HG03460 (cell line): ENCODE results near the gene TMPRSS13.

Experiments used
- ATAC-seq: cut with Tn5 transposase; IDR thresholded peaks from one replicate; pipeline ENCODE4 v1.9.1; 2021; ENCODE audit not compliant: unreplicated experiment

Gene TMPRSS13

GRCh38 chr11:117914398-117914761 lies 14.8 kb downstream of the TMPRSS13 start:
- ATAC-seq: no peak

GRCh38 chr11:117913736-117914397 lies 15.3 kb downstream of the TMPRSS13 start:
- no peak for ATAC-seq

GRCh38 chr11:117912497-117912896 lies 16.7 kb downstream of the TMPRSS13 start:
- no peak for ATAC-seq

GRCh38 chr11:117911694-117912093 lies 17.5 kb downstream of the TMPRSS13 start:
- no peak for ATAC-seq

- ATAC-seq: no peak
Measured at GRCh38 chr11:117910941-117911655, 18.1 kb downstream of the TMPRSS13 start.

DNA sequence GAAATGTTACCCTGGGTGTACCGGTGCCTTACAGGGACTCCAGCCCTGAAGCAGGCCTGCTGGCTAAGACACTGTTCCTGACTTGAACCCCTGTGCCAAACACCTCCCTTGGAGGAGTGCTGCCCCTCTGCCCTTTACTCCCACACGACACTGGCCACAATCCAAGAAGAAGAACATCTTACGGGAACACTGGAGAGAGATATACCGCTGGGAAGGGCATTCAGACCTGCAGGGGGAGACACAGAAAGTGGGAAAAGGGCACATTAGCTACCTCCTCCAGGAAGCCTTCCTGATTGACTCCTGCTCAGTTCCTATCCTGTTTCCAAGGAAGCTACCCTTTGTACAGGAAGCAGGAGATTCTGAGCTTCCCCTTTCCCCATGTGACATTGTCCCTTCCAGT lies 18.7 kb downstream of the TMPRSS13 start:
- no peak for ATAC-seq

DNA sequence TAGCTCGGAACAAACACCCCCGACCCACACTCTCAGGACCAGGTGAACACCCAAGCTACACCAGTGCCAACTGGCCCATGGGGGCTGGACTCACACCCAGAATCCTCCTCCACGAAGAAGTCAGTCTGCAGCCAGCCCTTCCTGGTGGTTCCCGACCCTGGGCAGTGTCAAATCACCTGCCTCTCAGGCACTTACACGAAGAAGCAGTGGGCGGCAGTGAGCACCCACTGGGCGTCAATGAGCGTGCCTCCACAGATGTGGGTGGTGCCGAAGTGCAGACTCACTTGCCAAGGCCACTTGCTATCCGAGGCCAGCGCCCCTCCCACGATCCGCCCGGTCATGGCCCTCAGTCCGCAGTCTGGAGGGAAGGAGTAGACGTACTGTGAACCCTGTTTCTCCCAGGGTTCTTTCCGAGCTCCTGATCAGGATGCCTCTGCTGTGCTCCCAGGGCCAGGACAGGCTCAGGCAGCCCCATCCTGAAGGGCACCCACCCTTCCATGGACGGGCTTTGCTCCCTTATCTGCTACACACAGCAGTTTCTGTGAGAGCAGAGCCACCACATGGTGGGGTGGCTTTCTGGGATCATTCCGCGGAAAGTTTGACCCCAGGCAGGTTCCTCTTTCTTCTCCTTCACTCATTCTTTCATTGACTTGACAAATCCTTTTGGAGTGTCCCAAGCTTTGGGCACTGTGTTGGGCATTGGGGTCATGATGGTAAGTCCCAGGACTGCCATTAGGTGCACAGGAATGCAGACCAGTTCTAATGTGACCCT lies 19.4 kb downstream of the TMPRSS13 start:
- ATAC-seq: no peak

GRCh38 chr11:117908959-117909610 lies 20.1 kb downstream of the TMPRSS13 start:
- ATAC-seq: no peak

DNA sequence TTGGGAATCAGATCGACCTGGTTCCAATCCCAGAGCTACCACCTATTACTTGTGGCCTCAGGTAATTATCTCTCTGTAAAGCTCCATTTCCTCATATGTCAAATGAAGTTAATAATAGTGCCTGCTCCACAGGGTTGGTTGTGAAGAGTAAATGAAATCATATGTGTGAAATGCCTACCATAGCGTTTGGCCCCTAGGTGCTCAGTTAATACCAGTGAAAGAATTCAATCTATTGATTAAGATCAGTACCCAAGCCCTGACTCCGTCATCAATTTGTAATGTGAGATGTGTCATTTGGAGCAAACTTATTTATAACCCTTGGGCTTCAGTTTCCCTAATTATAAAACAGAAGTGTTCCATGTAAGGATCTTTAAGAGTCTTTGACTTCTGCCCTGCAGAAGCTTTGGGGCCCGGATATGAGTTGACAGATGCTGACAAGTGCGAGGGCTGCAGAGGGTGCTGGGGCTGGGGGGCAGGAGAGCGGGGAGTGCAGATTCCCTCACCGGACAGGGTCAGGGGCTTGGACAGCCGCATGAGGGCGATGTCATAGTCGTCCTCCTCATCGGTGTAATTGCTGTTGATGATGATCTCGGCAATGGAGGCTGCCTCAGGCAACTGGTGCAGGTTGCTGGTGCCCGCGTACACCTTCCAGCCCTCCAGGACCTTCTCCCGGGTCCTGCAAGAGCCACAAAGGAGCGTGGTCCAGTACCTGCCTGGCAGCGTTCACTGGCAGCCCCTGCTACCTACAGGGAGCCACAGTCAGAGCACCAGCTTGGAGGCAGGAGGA lies 20.9 kb downstream of the TMPRSS13 start:
- no peak for ATAC-seq

DNA sequence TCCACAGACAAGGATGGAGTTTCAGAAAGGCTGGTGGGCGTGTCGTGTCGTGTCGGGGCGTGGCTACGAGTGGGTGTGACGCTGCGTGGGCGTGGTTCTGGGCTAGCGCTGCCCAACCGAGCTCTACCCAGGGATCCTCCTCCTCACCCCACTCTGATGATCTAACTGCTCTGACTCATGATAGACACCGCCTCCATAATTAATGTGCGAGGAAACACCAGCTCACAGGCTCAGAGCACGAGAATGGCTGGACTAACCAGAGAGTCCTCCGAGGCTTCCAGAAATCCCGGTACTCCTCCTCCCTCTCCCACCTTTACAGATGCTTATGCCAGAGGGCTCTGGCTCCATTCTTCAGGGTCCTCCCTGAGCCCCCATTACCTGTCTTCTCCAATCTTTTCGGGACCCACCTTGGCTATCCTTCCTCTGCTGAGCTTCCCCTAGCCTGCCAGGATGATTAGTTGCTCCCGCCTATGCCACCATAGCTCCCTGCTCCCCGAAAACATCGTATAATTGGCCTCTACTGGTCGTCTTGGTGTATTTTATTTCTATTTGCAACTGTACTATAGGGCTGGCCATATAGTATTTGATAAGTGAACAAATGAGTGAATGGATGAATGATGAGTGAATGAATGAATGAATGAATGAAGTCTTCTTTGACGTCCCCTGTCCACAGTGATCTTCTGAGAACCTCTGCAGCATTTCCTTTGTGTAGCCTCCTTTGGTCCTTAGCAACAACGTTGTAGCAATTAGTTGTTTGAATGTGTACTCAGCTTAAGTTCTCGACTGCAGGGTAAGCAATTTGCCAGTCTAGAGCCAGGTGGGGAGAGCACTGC lies 21.7 kb downstream of the TMPRSS13 start:
- no peak for ATAC-seq

- ATAC-seq: no peak
Measured at GRCh38 chr11:117906710-117907109, 22.5 kb downstream of the TMPRSS13 start.

GRCh38 chr11:117906126-117906525 lies 23.1 kb downstream of the TMPRSS13 start:
- ATAC-seq: no peak

GRCh38 chr11:117905524-117905923 lies 23.7 kb downstream of the TMPRSS13 start:
- no peak for ATAC-seq

DNA sequence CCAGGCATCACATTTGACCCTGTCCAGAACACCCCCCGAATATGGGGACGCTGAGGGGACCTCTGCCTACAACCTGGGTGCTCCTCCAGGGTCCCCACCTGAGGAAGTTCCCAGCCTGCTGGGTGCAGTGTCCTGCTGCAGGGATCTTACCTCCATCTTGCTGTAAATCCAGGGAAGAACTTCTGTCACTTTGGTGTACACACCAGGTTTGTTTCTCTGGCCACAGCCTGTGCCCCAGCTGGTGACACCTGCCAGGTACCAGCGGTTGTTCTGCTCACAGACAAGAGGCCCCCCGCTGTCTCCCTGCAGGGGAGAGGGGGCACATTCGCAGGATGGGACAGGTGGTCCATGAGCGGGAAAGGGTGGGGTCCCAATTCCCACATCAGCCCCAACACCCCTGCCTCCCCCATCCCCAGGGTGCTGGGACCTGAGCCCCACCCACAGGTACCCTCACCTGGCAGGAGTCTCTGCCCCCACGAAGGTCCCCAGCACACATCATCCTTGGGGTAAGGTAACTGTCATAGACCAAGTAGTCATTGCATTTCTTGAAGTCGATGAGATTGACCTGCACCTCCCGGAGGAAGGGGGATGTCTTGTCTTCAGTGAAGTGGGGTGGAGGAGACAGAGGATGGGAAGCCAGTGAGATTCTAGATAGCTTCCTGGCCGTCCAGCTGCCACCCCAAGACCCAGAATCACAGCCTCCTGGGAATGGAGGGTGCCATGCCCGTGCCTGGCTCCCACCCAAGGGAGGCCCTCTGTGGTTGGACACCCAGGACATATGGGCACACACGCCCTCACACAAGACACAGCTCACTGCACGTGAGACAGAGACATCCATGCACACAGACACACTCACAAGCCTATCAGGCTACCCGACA lies 25.5 kb downstream of the TMPRSS13 start:
- no peak for ATAC-seq

- no peak for ATAC-seq
Measured at GRCh38 chr11:117902001-117902845, 27.0 kb downstream of the TMPRSS13 start.

- no peak for ATAC-seq
Measured at GRCh38 chr11:117901601-117902000, 27.6 kb downstream of the TMPRSS13 start.

DNA sequence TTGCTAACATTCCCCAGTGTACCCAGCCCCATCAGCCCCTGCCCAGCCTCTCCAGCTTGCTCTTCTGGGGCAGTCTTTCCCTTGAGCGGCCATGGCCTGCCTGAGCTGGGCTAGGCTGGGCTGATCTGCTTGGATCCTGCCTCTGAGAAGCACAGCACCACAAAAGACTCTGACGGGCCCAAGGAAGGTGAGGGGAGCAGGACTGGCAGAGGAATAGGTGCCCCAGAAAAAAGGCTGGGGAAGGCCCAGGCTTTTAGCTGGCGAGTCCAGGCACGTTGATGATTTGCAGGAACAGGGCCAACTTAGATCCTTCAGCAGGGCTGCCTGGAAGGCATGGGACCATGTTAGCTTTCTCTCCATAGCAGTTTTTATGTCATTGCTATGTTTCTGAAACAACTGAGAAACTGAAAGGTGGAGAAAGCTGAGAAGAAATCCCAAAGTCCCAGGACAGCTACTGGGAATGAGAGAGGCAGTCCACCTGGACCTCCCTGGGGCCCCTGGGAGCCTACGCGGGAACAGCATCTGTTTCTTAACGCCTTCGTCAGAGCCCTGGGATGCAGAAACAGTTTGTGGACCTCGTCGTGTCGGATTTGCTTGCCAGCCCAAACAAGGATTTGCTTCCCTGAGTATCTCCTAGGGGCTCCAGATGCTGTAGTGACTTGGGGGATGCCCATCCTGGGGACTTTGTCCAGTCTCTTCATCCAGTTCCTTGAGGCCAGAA lies 28.3 kb downstream of the TMPRSS13 start:
- ATAC-seq: no peak
